Measurements from ENCODE around the gene SLC25A33.
A peak's percentile ranks its signal among the peaks of the same experiment; 100 is the strongest.

Gene SLC25A33

GRCh38 chr1:9588551-9589143, 49.4 kb downstream of the SLC25A33 start, which contains the start of gene TMEM201:
TMEM201 (plus strand) TSS chr1:9588911; CDS start chr1:9588931, 20 bp downstream.
- no peaks in the 10 kb centered on the region for H3K36me3 ChIP-seq (ENCODE audit: insufficient read depth, low read length)

GRCh38 chr1:9589144-9589718, 50.0 kb downstream of the SLC25A33 start:
- H3K36me3 ChIP-seq (ENCODE audit: insufficient read depth, low read length): no peaks in the 10 kb centered on the region
- H3K4me1 ChIP-seq (ENCODE audit: control insufficient read depth, insufficient read depth, low read length, unreplicated experiment): peaks cover 8% of the 10 kb centered on the region
- H3K27me3 ChIP-seq (ENCODE audit: insufficient read depth, low read length): no peaks in the 10 kb centered on the region
- H3K79me2 ChIP-seq (ENCODE audit: control insufficient read depth, insufficient read depth, low read length, unreplicated experiment): peaks cover 46% of the 10 kb centered on the region
- H3K4me3 ChIP-seq (ENCODE audit: low read depth, low read length): peak overlapping the region; percentile 75
- no peak overlapping the region for H2AFZ ChIP-seq (ENCODE audit: low read length, unreplicated experiment)
- no peak overlapping the region for H3K27ac ChIP-seq (ENCODE audit: low read depth, low read length)

More at GRCh38 chr1:9588551-9589143, 49.4 kb downstream of the SLC25A33 start, which contains the start of gene TMEM201:
- Histone ChIP-seq H3K4me3 (ENCODE audit: low read depth, low read length) (peak within 1 kb of the TSS; percentile 75), H3K27me3 (ENCODE audit: insufficient read depth, low read length) (no peaks in the 10 kb centered on the region), H3K4me1 (ENCODE audit: control insufficient read depth, insufficient read depth, low read length, unreplicated experiment) (peaks cover 8% of the 10 kb centered on the region), H3K27ac (ENCODE audit: low read depth, low read length) (no peak within 1 kb of the TSS), H3K79me2 (ENCODE audit: control insufficient read depth, insufficient read depth, low read length, unreplicated experiment) (peaks cover 40% of the 10 kb centered on the region), H2AFZ (ENCODE audit: low read length, unreplicated experiment) (peak within 1 kb of the TSS; percentile 85)

DNA sequence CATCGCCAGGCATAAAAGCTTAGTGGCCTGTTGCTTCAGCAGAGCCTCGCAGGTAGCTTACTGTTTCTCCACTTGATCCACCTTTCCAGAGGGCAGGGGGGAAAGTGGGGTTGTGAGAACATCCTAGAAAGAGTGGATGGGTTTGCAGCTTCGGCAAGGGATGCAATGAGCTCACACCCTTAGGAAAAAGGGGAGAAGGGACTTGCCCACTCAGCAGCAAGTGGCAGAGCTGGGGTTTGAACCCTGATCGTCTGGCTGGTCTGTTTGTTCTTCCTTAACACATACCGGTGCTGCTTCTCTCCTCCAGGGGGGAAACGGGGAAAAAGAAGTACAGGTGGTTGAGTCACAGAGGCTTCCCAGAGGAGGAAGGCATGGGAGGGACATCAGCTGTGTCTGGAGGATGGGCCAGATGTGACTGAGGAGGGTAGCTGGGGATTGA, 50.5 kb downstream of the SLC25A33 start:
- H2AFZ ChIP-seq (ENCODE audit: low read length, unreplicated experiment): no peak overlapping the region

GRCh38 chr1:9590201-9590600, 50.9 kb downstream of the SLC25A33 start:
- Histone ChIP-seq H3K4me1 (ENCODE audit: control insufficient read depth, insufficient read depth, low read length, unreplicated experiment) (peaks cover 8% of the 10 kb centered on the region), H2AFZ (ENCODE audit: low read length, unreplicated experiment) (no peak overlapping the region), H3K79me2 (ENCODE audit: control insufficient read depth, insufficient read depth, low read length, unreplicated experiment) (peaks cover 52% of the 10 kb centered on the region), H3K4me3 (ENCODE audit: low read depth, low read length) (peak overlapping the region; percentile 75; the same call in 1 of the 2 replicates), H3K27ac (ENCODE audit: low read depth, low read length) (no peak overlapping the region), H3K36me3 (ENCODE audit: insufficient read depth, low read length) (no peaks in the 10 kb centered on the region), H3K27me3 (ENCODE audit: insufficient read depth, low read length) (no peaks in the 10 kb centered on the region)

More for the DNA sequence above, 50.5 kb downstream of the SLC25A33 start:
- H3K36me3 ChIP-seq (ENCODE audit: insufficient read depth, low read length): no peaks in the 10 kb centered on the region
- H3K27me3 ChIP-seq (ENCODE audit: insufficient read depth, low read length): no peaks in the 10 kb centered on the region
- H3K79me2 ChIP-seq (ENCODE audit: control insufficient read depth, insufficient read depth, low read length, unreplicated experiment): peaks cover 51% of the 10 kb centered on the region
- peaks cover 8% of the 10 kb centered on the region for H3K4me1 ChIP-seq (ENCODE audit: control insufficient read depth, insufficient read depth, low read length, unreplicated experiment)
- H3K27ac ChIP-seq (ENCODE audit: low read depth, low read length): no peak overlapping the region
- peak overlapping the region; percentile 75 for H3K4me3 ChIP-seq (ENCODE audit: low read depth, low read length)

GRCh38 chr1:9590945-9591668, 51.8 kb downstream of the SLC25A33 start:
- Histone ChIP-seq H3K79me2 (ENCODE audit: control insufficient read depth, insufficient read depth, low read length, unreplicated experiment) (peaks cover 56% of the 10 kb centered on the region), H3K36me3 (ENCODE audit: insufficient read depth, low read length) (no peaks in the 10 kb centered on the region), H3K4me1 (ENCODE audit: control insufficient read depth, insufficient read depth, low read length, unreplicated experiment) (peaks cover 8% of the 10 kb centered on the region), H3K27ac (ENCODE audit: low read depth, low read length) (no peak overlapping the region), H3K27me3 (ENCODE audit: insufficient read depth, low read length) (no peaks in the 10 kb centered on the region), H3K4me3 (ENCODE audit: low read depth, low read length) (no peak overlapping the region; the same call in 1 of the 2 replicates), H2AFZ (ENCODE audit: low read length, unreplicated experiment) (no peak overlapping the region)

- Histone ChIP-seq H3K27ac (ENCODE audit: low read depth, low read length) (no peak overlapping the region), H3K36me3 (ENCODE audit: insufficient read depth, low read length) (no peaks in the 10 kb centered on the region), H3K4me1 (ENCODE audit: control insufficient read depth, insufficient read depth, low read length, unreplicated experiment) (peaks cover 8% of the 10 kb centered on the region), H3K79me2 (ENCODE audit: control insufficient read depth, insufficient read depth, low read length, unreplicated experiment) (peaks cover 56% of the 10 kb centered on the region), H3K27me3 (ENCODE audit: insufficient read depth, low read length) (no peaks in the 10 kb centered on the region), H2AFZ (ENCODE audit: low read length, unreplicated experiment) (no peak overlapping the region), H3K4me3 (ENCODE audit: low read depth, low read length) (no peak overlapping the region)
These were observed 52.6 kb downstream of the SLC25A33 start for GRCh38 chr1:9591669-9592509.

DNA sequence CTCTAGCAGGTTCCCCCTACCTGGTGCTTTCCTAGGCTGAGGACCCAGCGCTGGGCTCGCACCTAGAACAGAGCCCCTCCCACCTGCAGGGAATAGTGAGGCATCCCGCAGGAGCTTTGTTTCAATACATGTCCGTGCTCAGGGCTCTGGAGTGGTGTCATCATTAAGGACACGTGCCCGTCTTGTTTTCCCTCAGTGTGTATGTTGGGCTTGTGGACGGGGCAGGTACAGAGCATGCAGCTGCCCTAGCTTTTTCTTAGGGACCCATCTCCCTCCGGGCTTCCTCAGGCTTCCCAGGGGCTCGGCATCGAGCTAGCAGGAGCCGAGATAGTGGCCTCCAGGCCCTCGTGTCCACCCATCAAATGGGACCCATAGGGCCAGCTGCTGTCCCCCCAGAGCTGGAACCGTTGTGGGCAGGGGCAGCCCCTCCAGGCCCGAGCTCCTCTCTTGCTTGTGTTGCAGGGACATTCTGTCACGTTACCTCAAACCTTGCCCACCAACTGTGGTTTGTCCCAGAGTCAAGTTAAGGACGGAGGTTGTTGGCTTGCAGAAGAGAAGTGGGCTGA, 53.3 kb downstream of the SLC25A33 start:
- no peak overlapping the region for H3K27ac ChIP-seq (ENCODE audit: low read depth, low read length)

DNA sequence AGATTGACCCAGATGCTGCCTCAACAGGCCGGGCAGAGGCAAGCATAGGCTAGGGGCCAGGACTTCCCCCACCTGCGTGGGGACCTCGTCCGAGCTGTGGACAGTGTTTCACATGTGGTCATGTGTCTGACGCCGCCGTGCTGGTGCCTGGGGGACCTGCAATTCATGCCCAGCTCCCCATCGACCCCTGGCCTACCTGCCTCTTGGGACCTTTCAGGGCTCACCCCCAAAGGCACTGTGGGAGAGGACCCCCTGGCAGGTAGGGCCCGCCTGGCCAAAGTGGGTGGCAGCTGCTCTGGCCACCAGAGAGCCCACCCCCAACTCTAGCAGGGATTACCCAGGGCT, 53.9 kb downstream of the SLC25A33 start:
- peaks cover 56% of the 10 kb centered on the region for H3K79me2 ChIP-seq (ENCODE audit: control insufficient read depth, insufficient read depth, low read length, unreplicated experiment)
- H3K27ac ChIP-seq (ENCODE audit: low read depth, low read length): no peak overlapping the region

More for the DNA sequence above, 53.3 kb downstream of the SLC25A33 start:
- Histone ChIP-seq H3K79me2 (ENCODE audit: control insufficient read depth, insufficient read depth, low read length, unreplicated experiment) (peaks cover 56% of the 10 kb centered on the region), H3K4me1 (ENCODE audit: control insufficient read depth, insufficient read depth, low read length, unreplicated experiment) (peaks cover 8% of the 10 kb centered on the region), H2AFZ (ENCODE audit: low read length, unreplicated experiment) (no peak overlapping the region), H3K4me3 (ENCODE audit: low read depth, low read length) (no peak overlapping the region), H3K36me3 (ENCODE audit: insufficient read depth, low read length) (no peaks in the 10 kb centered on the region), H3K27me3 (ENCODE audit: insufficient read depth, low read length) (no peaks in the 10 kb centered on the region)

DNA sequence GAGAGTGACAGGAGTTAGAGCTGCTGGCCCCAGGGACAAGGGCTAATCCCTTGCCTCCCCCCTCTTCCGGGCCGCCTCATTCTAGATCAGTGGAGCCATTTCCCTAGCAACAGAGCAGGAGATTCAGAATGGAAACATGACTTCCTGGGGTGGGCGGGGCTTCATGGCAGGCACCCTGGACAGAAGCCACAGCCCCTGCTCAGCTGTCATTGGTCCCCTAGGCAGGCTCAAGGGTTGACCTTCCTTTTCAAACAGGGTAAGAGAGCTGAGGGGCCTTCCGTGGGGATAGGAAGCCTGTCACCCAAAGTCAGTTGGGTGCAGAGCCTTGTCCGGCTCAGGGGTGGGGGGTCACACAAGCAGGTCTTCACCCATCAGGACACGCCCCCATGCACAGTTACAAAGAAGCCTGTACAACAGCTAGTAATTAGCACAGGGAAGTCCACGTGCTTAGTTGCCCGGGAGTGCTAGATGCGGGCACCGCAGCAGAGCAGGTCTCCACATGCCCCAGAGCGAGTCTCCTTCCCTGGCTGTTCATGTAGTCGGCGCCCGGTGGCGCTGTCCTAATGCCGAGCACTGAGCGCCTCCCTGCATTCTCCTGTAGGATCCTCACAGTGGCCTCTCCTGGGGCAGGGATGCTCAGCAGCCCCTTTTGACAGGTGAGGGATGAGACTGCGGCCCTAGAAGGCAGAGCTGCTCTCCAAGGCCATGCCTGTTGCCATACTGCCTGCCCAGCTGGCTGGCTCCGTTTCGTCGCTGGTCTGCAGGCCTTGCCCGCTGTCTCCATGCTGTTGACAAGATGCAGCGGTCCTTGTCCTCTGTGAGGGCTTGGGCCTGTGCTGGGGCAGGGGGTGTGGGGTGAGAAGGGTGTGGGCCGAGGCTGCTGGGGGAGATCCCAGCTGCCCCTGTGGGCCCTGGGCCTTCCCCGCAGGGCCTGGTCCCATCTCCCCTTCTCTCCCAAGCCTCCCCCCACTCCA, 54.5 kb downstream of the SLC25A33 start:
- H3K4me3 ChIP-seq (ENCODE audit: low read depth, low read length): no peak overlapping the region
- no peaks in the 10 kb centered on the region for H3K27me3 ChIP-seq (ENCODE audit: insufficient read depth, low read length)
- no peak overlapping the region for H2AFZ ChIP-seq (ENCODE audit: low read length, unreplicated experiment)
- H3K79me2 ChIP-seq (ENCODE audit: control insufficient read depth, insufficient read depth, low read length, unreplicated experiment): peaks cover 56% of the 10 kb centered on the region
- peaks cover 8% of the 10 kb centered on the region for H3K4me1 ChIP-seq (ENCODE audit: control insufficient read depth, insufficient read depth, low read length, unreplicated experiment)
- no peak overlapping the region for H3K27ac ChIP-seq (ENCODE audit: low read depth, low read length)
- H3K36me3 ChIP-seq (ENCODE audit: insufficient read depth, low read length): no peaks in the 10 kb centered on the region

More for the DNA sequence above, 53.9 kb downstream of the SLC25A33 start:
- Histone ChIP-seq H3K4me3 (ENCODE audit: low read depth, low read length) (no peak overlapping the region), H3K36me3 (ENCODE audit: insufficient read depth, low read length) (no peaks in the 10 kb centered on the region), H2AFZ (ENCODE audit: low read length, unreplicated experiment) (no peak overlapping the region), H3K27me3 (ENCODE audit: insufficient read depth, low read length) (no peaks in the 10 kb centered on the region), H3K4me1 (ENCODE audit: control insufficient read depth, insufficient read depth, low read length, unreplicated experiment) (peaks cover 8% of the 10 kb centered on the region)
